Activated CD4-positive, alpha-beta T cell treated with anti-CD3 and anti-CD28 coated beads for 36 hours (primary cell): ENCODE results near the gene KDM7A. TPM values are rescaled to one million over a fixed set of nuclear protein-coding genes. Genes with fewer than 3 reads are reported as not detected.

Experiments
- ATAC-seq: fragments of 200-7000 bp; cut with Tn5 transposase; one replicate; pipeline ENCODE4 v1.10.0; 2021; ENCODE audit warnings: mild to moderate bottlenecking, moderate library complexity
- CTCF ChIA-PET: fragments of 350-600 bp; sonication (Branson Sonifier 250); formaldehyde crosslinking; loops from one replicate; lab custom pipeline; 2021; ENCODE audit warnings: antibody characterized with exemption; lab: Charles Lee
- POLR2A ChIA-PET: fragments of 350-600 bp; sonication (Branson Sonifier 250); formaldehyde crosslinking; loops from one replicate; lab custom pipeline; 2021; ENCODE audit warnings: antibody characterized with exemption, inconsistent platforms; lab: Charles Lee
- DNase-seq: peaks from one replicate; pipeline ENCODE4 v3.0.0-alpha.2; 2020
- H3K27ac Mint-ChIP-seq: one replicate; pipeline ENCODE4 v1.8.0; 2021; ENCODE audit warnings: mixed read lengths
- H3K27me3 Mint-ChIP-seq: one replicate; pipeline ENCODE4 v1.8.0; 2021; ENCODE audit warnings: mixed read lengths
- H3K36me3 Mint-ChIP-seq: one replicate; pipeline ENCODE4 v1.8.0; 2021; ENCODE audit warnings: low read depth, mixed read lengths
- H3K4me1 Mint-ChIP-seq: one replicate; pipeline ENCODE4 v1.8.0; 2021; ENCODE audit warnings: mixed read lengths
- H3K4me3 Mint-ChIP-seq: one replicate; pipeline ENCODE4 v1.8.0; 2021; ENCODE audit warnings: mild to moderate bottlenecking, moderate library complexity, mixed read lengths
- H3K9me3 Mint-ChIP-seq: one replicate; pipeline ENCODE4 v1.8.0; 2021; ENCODE audit warnings: low read depth, mixed read lengths
- intact Hi-C, 2 experiments: fragments of 100-400 bp; cut with DNase I in 1 of 2; cut with micrococcal nuclease in 1 of 2; formaldehyde crosslinking; loops; one replicate each; pipeline versions ENCODE4 v1.14.2 to v1.15.1; 2022 to 2024; cut with DNase I, micrococcal nuclease
- total RNA-seq, 2 experiments: library from RNA; stranded (reverse); gene quantifications; one replicate each; pipeline ENCODE4 v1.2.3, GENCODE V29; 2021

Gene KDM7A
- total RNA-seq, 2 experiments from 2014 or later: 17.9 to 28.7 TPM

- H3K36me3 Mint-ChIP-seq: no peaks in the 10 kb centered on the region
- ATAC-seq: peak; percentile 65
- H3K9me3 Mint-ChIP-seq: no peaks in the 10 kb centered on the region
- DNase-seq: peak; percentile 62
- H3K4me3 Mint-ChIP-seq: no peak overlapping the region
- H3K27ac Mint-ChIP-seq: peak overlapping the region; percentile 55
- no peaks in the 10 kb centered on the region for H3K27me3 Mint-ChIP-seq
- intact Hi-C loops: no loop called here
- ChIA-PET CTCF (interaction anchor here (0.5 kb wide), 1 partner anchor 124 kb away, joined by 3 read pairs; no protein-coding TSS in a partner anchor), POLR2A (no interaction called here)
- peaks cover 34% of the 10 kb centered on the region for H3K4me1 Mint-ChIP-seq
Measured at GRCh38 chr7:140084972-140085371, 91.8 kb downstream of the KDM7A start.

GRCh38 chr7:140084142-140084655, 92.6 kb downstream of the KDM7A start:
- Mint-ChIP-seq H3K27ac (no peak overlapping the region), H3K4me3 (no peak overlapping the region), H3K27me3 (no peaks in the 10 kb centered on the region), H3K4me1 (peaks cover 34% of the 10 kb centered on the region), H3K9me3 (no peaks in the 10 kb centered on the region), H3K36me3 (no peaks in the 10 kb centered on the region)
- ChIA-PET CTCF (interaction anchor here (0.5 to 1.6 kb wide), 4 partner anchors 10 to 359 kb away, joined by 3 to 5 read pairs (median 4); no protein-coding TSS in a partner anchor), POLR2A (no interaction called here)
- DNase-seq: peak; percentile 28
- peak; percentile 49 for ATAC-seq
- intact Hi-C loops: no loop called here

- ChIA-PET CTCF (interaction anchor here (1.5 to 1.6 kb wide), 2 partner anchors 9 to 15 kb away, joined by 4 to 5 read pairs; no protein-coding TSS in a partner anchor), POLR2A (no interaction called here)
- Mint-ChIP-seq H3K4me3 (no peak overlapping the region), H3K27ac (peak overlapping the region; percentile 3), H3K4me1 (peaks cover 32% of the 10 kb centered on the region), H3K36me3 (no peaks in the 10 kb centered on the region), H3K9me3 (no peaks in the 10 kb centered on the region), H3K27me3 (no peaks in the 10 kb centered on the region)
- no peak for DNase-seq
- no peak for ATAC-seq
- intact Hi-C loops: no loop called here
Measured at GRCh38 chr7:140082770-140083169, 94.0 kb downstream of the KDM7A start.

GRCh38 chr7:140081774-140082425, 94.9 kb downstream of the KDM7A start:
- no peak overlapping the region for H3K27ac Mint-ChIP-seq
- POLR2A ChIA-PET: interaction anchor here (0.7 kb wide), 1 partner anchor 11 kb away, joined by 6 read pairs; no protein-coding TSS in a partner anchor

GRCh38 chr7:140080919-140081318, 95.9 kb downstream of the KDM7A start:
- ChIA-PET CTCF (no interaction called here), POLR2A (no interaction called here)
- no peak for ATAC-seq

More at GRCh38 chr7:140081774-140082425, 94.9 kb downstream of the KDM7A start:
- DNase-seq (no peak), ATAC-seq (no peak)
- no peaks in the 10 kb centered on the region for H3K9me3 Mint-ChIP-seq
- intact Hi-C loops: no loop called here
- H3K4me1 Mint-ChIP-seq: peaks cover 32% of the 10 kb centered on the region
- H3K27me3 Mint-ChIP-seq: no peaks in the 10 kb centered on the region
- H3K36me3 Mint-ChIP-seq: no peaks in the 10 kb centered on the region
- CTCF ChIA-PET: no interaction called here
- H3K4me3 Mint-ChIP-seq: no peak overlapping the region

GRCh38 chr7:140079121-140079536, 97.7 kb downstream of the KDM7A start:
- Mint-ChIP-seq H3K27ac (no peak overlapping the region), H3K4me1 (peaks cover 13% of the 10 kb centered on the region), H3K36me3 (no peaks in the 10 kb centered on the region), H3K9me3 (no peaks in the 10 kb centered on the region), H3K27me3 (no peaks in the 10 kb centered on the region), H3K4me3 (no peak overlapping the region)
- intact Hi-C loops: no loop called here
- ChIA-PET CTCF (interaction anchor here (1.0 to 1.6 kb wide), 3 partner anchors 8 to 22 kb away, joined by 3 to 4 read pairs (median 4); no protein-coding TSS in a partner anchor), POLR2A (interaction anchor here (0.6 kb wide), 2 partner anchors 13 to 327 kb away, joined by 4 to 8 read pairs; no protein-coding TSS in a partner anchor)
- no peak for DNase-seq
- no peak for ATAC-seq

More at GRCh38 chr7:140080919-140081318, 95.9 kb downstream of the KDM7A start:
- DNase-seq: no peak
- no peaks in the 10 kb centered on the region for H3K9me3 Mint-ChIP-seq
- no peaks in the 10 kb centered on the region for H3K27me3 Mint-ChIP-seq
- peaks cover 27% of the 10 kb centered on the region for H3K4me1 Mint-ChIP-seq
- H3K27ac Mint-ChIP-seq: no peak overlapping the region
- intact Hi-C loops: no loop called here
- no peak overlapping the region for H3K4me3 Mint-ChIP-seq
- no peaks in the 10 kb centered on the region for H3K36me3 Mint-ChIP-seq

- no peak for ATAC-seq
- no peak for DNase-seq
- ChIA-PET CTCF (interaction anchor here (1.0 to 1.4 kb wide), 2 partner anchors 23 to 75 kb away, joined by 4 read pairs; no protein-coding TSS in a partner anchor), POLR2A (no interaction called here)
- Mint-ChIP-seq H3K4me1 (peaks cover 6% of the 10 kb centered on the region), H3K27me3 (peaks cover 3% of the 10 kb centered on the region), H3K9me3 (no peaks in the 10 kb centered on the region), H3K27ac (no peak overlapping the region), H3K36me3 (no peaks in the 10 kb centered on the region), H3K4me3 (no peak overlapping the region)
- intact Hi-C loops: no loop called here
Measured at GRCh38 chr7:140078392-140078791, 98.4 kb downstream of the KDM7A start.

GRCh38 chr7:140074780-140075179, 102.0 kb downstream of the KDM7A start:
- DNase-seq: no peak
- Mint-ChIP-seq H3K4me3 (no peak overlapping the region), H3K36me3 (no peaks in the 10 kb centered on the region), H3K9me3 (no peaks in the 10 kb centered on the region), H3K27me3 (peaks cover 5% of the 10 kb centered on the region), H3K27ac (no peak overlapping the region), H3K4me1 (peaks cover 2% of the 10 kb centered on the region)
- ATAC-seq: no peak
- intact Hi-C loops: no loop called here
- ChIA-PET POLR2A (no interaction called here), CTCF (interaction anchor here (0.8 to 1.2 kb wide), 2 partner anchors 8 to 12 kb away, joined by 3 to 5 read pairs; partner anchors contain the start of gene PARP12)

GRCh38 chr7:140070546-140070945, 106.2 kb downstream of the KDM7A start:
- H3K27me3 Mint-ChIP-seq: peaks cover 5% of the 10 kb centered on the region
- peaks cover 20% of the 10 kb centered on the region for H3K9me3 Mint-ChIP-seq
- H3K4me1 Mint-ChIP-seq: peaks cover 10% of the 10 kb centered on the region
- no peak overlapping the region for H3K4me3 Mint-ChIP-seq
- intact Hi-C loops: no loop called here
- H3K36me3 Mint-ChIP-seq: peaks cover 12% of the 10 kb centered on the region
- ChIA-PET POLR2A (interaction anchor here (0.6 kb wide), 2 partner anchors 12 to 305 kb away, joined by 4 to 6 read pairs; no protein-coding TSS in a partner anchor), CTCF (interaction anchor here (0.7 to 1.1 kb wide), 2 partner anchors 16 to 109 kb away, joined by 3 read pairs; no protein-coding TSS in a partner anchor)
- H3K27ac Mint-ChIP-seq: no peak overlapping the region
- no peak for ATAC-seq
- no peak for DNase-seq

- intact Hi-C loops: loop anchor here (10.0 kb wide), 2 partner anchors 235 to 1485 kb away; partner anchors contain the start of gene AGK (in 1 of the 2)
Measured at GRCh38 chr7:140069298-140069949, 107.4 kb downstream of the KDM7A start.

GRCh38 chr7:140068033-140068432, 108.8 kb downstream of the KDM7A start:
- Mint-ChIP-seq H3K4me3 (no peak overlapping the region), H3K4me1 (peaks cover 10% of the 10 kb centered on the region), H3K27ac (no peak overlapping the region), H3K9me3 (peaks cover 20% of the 10 kb centered on the region), H3K36me3 (peaks cover 12% of the 10 kb centered on the region), H3K27me3 (peaks cover 2% of the 10 kb centered on the region)
- POLR2A ChIA-PET: no interaction called here
- DNase-seq (no peak), ATAC-seq (no peak)
- CTCF ChIA-PET: no interaction called here
- intact Hi-C loops: loop anchor here (10.0 kb wide), 2 partner anchors 237 to 1487 kb away; partner anchors contain the start of gene AGK (in 1 of the 2)

More at GRCh38 chr7:140069298-140069949, 107.4 kb downstream of the KDM7A start:
- Mint-ChIP-seq H3K9me3 (peaks cover 20% of the 10 kb centered on the region), H3K27me3 (peaks cover 5% of the 10 kb centered on the region), H3K4me3 (no peak overlapping the region), H3K27ac (no peak overlapping the region), H3K36me3 (peaks cover 12% of the 10 kb centered on the region), H3K4me1 (peaks cover 10% of the 10 kb centered on the region)
- ChIA-PET POLR2A (no interaction called here), CTCF (no interaction called here)
- DNase-seq (peak; percentile 27), ATAC-seq (peak; percentile 76)
